SHP77 (cell line): ENCODE data around the gene MCF2L2.

Source experiments
- DNase-seq, 2 experiments: peaks; one replicate each; lab custom pipeline; 2025; lab: John Stamatoyannopoulos, UW

MCF2L2 gene

GRCh38 chr3:183328164-183328563 is 100.3 kb downstream of the MCF2L2 start:
- no peak for DNase-seq

DNA sequence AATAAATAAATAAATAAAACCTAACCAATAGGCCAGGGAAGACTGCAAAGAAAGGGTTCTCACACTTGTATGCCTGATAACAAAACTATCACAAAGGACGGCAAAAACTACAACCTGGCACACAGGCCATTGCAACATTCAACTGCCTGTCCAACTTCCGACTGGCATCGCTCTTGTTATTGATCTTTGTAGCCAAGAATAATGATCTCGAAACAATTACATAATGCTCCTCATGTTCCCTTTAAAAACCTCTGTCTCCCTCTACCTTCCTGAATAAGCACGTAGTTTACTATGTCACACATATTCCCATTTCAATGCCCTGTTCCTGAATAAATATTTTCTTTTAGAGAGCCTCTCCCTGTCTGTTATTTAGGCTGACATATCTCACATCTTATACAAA is 101.1 kb downstream of the MCF2L2 start:
- DNase-seq, result no peak

GRCh38 chr3:183324083-183324482 is 104.3 kb downstream of the MCF2L2 start:
- DNase-seq, result no peak

GRCh38 chr3:183319371-183319770 is 109.0 kb downstream of the MCF2L2 start:
- no peak for DNase-seq

GRCh38 chr3:183318877-183319276 is 109.5 kb downstream of the MCF2L2 start:
- no peak for DNase-seq

DNA sequence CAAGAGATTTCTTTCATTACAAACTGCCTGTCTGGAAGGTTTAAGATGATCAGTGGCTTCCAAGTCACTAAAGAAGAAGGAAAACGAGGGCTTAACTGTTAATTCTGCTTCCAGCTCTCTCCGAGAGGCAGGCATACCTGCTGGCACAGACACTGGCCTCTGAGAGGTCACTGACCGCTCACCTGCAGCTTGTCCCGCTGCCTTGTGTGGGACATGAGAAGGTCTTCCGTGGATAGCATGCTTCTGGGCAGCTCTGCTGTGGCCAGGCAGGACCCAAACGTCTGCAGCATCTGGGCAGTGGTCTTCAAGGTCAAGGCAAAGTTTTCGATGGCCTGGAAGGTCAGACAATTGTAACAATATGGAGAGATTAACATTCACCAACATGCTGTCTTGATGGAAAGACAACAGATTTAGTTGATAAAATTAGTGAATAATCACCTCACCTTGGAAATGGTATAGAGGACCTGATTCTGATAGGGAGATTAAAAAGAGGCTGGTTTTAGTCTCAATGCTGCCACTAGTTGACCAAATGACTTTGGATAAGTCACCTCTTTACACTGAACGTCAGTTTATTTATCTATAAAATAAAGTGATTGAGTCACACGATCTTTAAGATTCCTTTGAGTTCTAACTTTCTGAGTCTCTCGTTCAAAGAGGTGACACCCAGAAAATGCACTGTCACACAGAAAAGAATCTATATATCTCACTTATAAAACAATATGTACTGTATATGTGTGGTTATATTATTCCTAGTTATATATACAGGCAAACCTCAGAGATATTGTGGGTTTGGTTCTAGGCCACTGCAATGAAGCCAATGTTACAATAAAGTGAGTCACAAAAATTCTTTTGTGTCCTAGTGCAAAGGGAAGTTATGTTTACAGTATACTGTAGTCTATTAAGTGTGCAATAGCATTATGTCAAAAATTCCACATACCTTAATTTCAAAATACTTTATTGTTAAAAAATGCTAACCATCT is 110.2 kb downstream of the MCF2L2 start:
- DNase-seq, result no peak

DNA sequence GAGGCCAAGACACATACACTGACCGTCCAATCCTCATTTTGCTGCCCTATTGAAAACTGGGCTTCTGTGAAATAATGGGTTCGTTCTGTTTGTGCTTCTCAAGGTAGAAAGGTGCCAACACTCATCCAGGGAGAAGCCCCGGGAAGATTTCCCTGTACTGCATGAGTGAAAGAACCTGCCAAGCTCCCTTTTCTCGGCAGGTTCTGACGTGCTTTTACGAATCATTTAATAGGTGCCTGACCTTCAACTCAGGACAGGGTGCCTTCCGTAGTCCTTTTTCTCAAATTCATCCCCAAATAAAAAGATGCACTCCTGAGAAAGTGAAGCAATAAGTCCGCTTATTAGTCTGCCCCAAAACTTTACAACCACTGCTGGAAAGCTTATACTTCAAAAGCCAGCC is 111.1 kb downstream of the MCF2L2 start:
- DNase-seq, result no peak

GRCh38 chr3:183315739-183316138 is 112.7 kb downstream of the MCF2L2 start:
- DNase-seq, result no peak

- DNase-seq, result no peak
These were observed 114.7 kb downstream of the MCF2L2 start for GRCh38 chr3:183313764-183314163.

DNA sequence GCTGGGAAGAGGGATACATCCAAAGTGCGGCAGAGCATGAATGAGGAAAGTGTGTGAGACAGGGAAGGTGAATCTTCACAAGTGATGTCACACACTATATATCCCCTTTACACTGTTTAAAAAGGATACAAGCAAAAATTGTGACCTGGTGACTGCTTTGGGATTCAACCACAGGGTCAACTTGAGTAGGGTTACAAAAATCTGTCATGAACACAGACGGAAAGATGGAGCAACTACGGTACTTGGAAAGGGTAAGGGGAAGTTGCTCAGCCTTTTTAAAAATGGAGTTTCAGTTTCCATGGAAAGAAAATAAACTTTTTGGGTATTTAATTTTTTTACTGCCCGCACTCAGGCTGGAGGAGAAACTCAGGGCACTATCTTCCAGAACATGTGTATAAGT is 115.1 kb downstream of the MCF2L2 start:
- DNase-seq, result no peak

DNA sequence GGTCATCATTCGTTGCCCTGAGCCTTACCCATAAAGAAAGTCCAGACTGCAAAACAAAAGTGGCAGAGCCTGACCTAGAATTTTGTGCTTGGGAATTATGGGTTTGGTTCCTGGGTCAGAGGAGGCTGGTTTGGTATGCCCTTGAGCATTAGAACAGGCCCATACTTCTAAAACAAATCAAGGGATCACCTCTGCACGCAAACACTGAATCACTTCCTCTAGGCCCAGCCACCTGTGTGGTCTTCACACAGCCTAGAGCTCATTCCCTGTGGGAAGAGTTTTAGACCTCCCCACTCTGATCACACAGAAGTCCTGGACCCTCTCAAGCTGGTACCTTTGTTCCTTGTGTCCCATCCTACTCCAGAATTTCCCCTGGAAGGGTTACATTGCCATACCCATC is 116.0 kb downstream of the MCF2L2 start:
- DNase-seq, result no peak

DNA sequence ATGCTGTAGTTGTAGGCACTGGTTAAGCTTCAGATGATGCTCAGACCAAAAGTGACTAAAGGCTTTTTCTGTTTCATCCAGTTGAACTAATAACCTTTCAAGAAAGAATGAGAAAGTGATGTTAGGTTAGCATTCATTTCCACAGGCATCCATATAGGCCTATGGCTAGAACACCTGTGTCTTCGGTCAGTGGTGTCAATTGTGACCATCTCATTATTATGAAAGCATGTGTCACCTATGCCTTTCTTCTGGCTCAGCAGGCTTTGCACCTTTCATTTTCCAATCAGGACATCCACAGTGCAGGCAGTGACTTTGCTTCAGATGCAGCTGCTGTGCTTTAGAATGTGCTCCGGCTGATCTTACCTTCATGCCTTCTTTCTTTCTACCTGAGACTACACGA is 117.5 kb downstream of the MCF2L2 start:
- no peak for DNase-seq

DNA sequence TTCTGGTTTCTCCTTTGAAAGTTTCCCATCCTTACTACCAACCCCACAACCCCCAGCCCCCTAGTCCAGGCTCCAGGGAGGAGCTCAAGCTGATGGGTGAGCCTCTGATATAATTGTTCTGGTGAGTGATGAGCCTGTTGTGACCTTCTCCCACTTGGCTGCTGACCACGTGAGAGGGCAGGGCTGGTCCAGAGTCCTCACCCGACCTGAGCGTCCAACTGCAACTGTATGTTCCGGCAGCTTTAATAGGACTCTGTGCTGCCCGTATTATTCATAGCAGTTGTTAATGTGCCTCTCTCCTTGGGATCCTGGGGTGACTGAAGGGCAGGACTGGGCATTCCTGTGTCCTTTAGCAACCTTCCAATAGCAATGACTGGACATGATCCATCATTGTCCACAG is 119.1 kb downstream of the MCF2L2 start:
- no peak for DNase-seq

- DNase-seq, result no peak
These were observed 119.7 kb downstream of the MCF2L2 start for GRCh38 chr3:183308751-183309150.

GRCh38 chr3:183307749-183308148 is 120.7 kb downstream of the MCF2L2 start:
- no peak for DNase-seq

DNA sequence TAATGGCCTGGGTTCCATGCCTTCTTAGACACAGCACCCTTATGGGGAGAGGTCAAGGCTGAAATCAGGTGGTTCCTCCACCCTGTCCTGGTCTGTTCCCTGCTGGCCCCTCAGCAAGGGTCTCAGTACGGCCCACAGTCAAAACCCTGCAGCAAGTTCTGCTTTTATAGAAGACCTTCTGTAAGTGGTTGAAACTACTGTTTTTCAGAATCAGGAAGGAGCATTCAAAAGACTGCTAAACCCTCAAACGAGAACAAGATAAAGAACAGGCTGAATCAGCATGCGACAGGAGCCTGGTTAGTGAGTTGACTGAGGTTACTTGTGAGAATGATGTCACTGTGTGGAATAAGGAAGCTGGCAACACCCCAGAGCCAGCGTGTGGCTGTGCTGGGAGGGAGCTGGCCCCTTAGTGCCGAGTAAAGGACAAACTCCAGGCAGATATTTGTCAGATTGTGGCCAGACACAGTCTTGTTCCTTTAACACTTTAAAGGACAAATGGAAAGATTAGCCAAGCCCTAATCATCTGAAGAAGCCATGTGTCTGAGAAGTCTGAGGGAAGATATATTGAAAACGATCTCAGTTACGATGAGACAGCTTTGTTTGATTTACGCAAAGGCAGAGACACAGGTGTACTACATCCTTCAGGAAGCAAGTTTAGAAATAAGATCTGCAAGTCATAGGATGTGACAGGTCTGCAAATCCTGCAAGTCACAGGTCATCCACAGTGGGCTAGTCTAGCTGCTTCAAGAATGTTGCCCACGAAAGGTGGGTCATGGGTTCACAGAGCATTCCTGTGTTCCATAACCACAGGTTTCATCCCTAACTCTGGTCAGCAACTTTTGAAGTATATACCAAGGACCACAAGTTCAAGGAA is 121.4 kb downstream of the MCF2L2 start:
- no peak for DNase-seq

DNA sequence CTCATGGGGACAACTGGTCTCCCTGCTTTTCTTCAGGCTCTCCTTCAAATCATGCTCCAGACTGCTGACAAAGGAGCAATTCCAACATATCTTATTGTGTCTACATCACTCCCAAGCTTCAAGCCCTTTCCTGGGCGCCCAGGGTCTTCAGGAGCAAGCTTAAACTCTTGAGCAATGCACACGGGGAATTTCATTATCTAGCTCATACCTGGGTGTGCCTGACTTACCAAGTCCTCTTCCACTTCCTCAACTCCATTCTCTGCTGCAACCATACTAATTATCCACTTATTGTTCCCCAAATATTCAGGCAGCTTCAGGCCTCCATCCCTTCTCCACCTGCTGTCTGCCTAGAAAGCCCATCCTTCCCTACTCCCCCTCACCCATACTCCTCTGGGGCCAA is 124.7 kb downstream of the MCF2L2 start:
- no peak for DNase-seq

- DNase-seq, result no peak
These were observed 126.4 kb downstream of the MCF2L2 start for GRCh38 chr3:183301937-183302580.

DNA sequence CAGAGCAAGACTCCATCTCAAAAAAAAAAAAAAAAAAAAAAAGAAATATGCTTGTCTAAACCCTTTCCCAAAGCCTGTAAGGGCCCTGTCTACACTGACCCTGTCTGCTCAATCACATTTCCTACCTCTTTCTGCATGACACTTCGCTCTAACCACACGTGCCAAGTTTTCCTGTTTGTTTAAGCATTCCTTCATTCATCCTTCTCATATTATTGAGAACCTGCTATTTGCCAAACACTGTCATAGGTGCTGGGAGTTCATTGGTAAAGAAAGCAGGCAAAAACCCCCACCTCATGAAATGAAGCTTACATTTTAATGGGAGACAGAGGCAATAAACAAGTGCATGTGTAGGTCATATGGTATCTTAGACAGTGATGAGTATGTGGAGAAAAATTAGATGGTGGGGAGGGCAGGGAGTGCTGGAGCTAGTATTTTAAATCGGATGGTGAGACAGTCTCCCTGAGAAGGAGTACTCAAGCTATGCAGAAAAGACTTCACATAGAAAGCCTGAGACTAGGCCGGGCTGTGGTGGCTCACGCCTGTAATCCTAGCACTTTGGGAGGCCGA is 127.3 kb downstream of the MCF2L2 start:
- no peak for DNase-seq

GRCh38 chr3:183299976-183300375 is 128.4 kb downstream of the MCF2L2 start:
- DNase-seq, result no peak

GRCh38 chr3:183298701-183299153 is 129.7 kb downstream of the MCF2L2 start:
- peak; percentile 75 to 89 for DNase-seq

GRCh38 chr3:183296944-183297343 is 131.5 kb downstream of the MCF2L2 start:
- no peak for DNase-seq
